Measurements from ENCODE around the gene ITGA11. TPM values are rescaled to one million over a fixed set of nuclear protein-coding genes. Genes with fewer than 3 reads are reported as not detected.

ITGA11 gene
- 1.2 and 2.6 TPM in 2 replicates for total RNA-seq (2014; rRNA removed; shearing (Covaris generic))

DNA sequence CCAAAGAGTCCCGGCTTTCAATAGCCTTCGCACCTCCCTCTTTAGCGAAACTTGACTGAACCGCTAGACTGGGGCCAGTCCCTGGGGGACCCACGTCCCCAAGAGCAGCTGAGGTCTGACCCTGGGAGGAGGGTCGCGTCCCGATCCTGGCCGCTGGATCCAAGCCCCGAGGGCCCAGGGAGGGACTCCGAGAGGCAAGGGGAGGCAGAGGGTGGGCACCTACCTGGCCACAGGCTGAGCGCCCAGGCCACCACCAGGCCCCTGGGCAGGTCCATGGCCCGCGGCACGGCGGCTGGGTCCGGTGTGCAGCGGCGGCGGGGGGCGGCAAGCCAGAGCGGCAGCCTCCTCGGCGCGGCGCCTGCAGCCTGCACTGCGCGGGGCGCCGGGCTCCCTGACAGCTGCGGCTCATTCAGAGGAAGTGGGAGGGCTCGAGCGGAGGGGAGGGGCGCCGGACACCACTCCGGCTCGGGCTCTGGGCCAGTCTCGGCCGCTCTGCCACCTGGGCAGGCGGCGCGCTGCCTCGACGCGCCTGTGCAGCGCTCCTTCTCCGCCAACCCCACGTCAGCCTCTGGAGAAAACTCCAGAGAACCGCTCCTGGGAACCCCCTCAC, at the start of gene ITGA11:
Gene ITGA11 (minus strand): TSS at position 372 of the 610 bp plus-strand sequence. CDS start 97 bp downstream, at position 275.

GRCh38 chr15:68277603-68278344, 154.2 kb downstream of the ITGA11 start, which contains the start of gene FEM1B:
TSS of gene FEM1B (plus strand) at chr15:68277745. CDS start at chr15:68278418, 673 bp downstream.

Other genes with a start within 250 kb of the ITGA11 start
- 5.4 and 7.4 TPM in 2 replicates for gene CALML4, start 226.8 kb downstream of the ITGA11 start, total RNA-seq (2014; rRNA removed; shearing (Covaris generic))
- 31.0 and 33.9 TPM in 2 replicates for gene CLN6, start 202.4 kb downstream of the ITGA11 start, total RNA-seq (2014; rRNA removed; shearing (Covaris generic))
- gene FEM1B, start 154.4 kb downstream of the ITGA11 start, total RNA-seq (2014; rRNA removed; shearing (Covaris generic)), result 22.5 and 22.6 TPM in 2 replicates
- 9.2 and 10.9 TPM in 2 replicates for gene CORO2B, start 146.8 kb upstream of the ITGA11 start, total RNA-seq (2014; rRNA removed; shearing (Covaris generic))

All from A375 (cell line).